Neural cell (in vitro differentiated cells): ENCODE measurements around the gene ACP6. TPM values are rescaled to one million over a fixed set of nuclear protein-coding genes. Genes with fewer than 3 reads are reported as not detected.
A peak's percentile ranks its signal among the peaks of the same experiment; 100 is the strongest.

Experiments used
- H2AFZ ChIP-seq: fragments of 200-600, 300-800 bp; sonication (generic), shearing (Covaris generic); 2 replicates; pipeline ENCODE4 v1.6.0; 2014; ENCODE audit warnings: low read depth, mild to moderate bottlenecking, antibody characterized with exemption, low read length, moderate library complexity
- H3F3A ChIP-seq: fragments of 200-600 bp; shearing (Covaris generic); 2 replicates; pipeline ENCODE4 v1.6.1; 2016; ENCODE audit warnings: mild to moderate bottlenecking, moderate library complexity, mixed read lengths, antibody characterized with exemption, low read length; ENCODE audit not compliant: insufficient read depth, poor library complexity, severe bottlenecking
- H3K27ac ChIP-seq: fragments of 200-600, 300-800 bp; sonication (generic), shearing (Covaris generic); 2 replicates; pipeline ENCODE4 v1.5.1; 2014; ENCODE audit warnings: mild to moderate bottlenecking, low read length, moderate library complexity
- H3K27me3 ChIP-seq: fragments of 300-800, 200-600 bp; sonication (generic), shearing (Covaris generic); 2 replicates; pipeline ENCODE4 v1.6.0; 2014; ENCODE audit warnings: mild to moderate bottlenecking, low read depth, low read length, moderate library complexity; ENCODE audit not compliant: insufficient read depth
- H3K36me3 ChIP-seq: fragments of 300-800, 200-600 bp; sonication (generic), shearing (Covaris generic); 2 replicates; pipeline ENCODE4 v1.5.1; 2014; ENCODE audit warnings: mild to moderate bottlenecking, antibody characterized with exemption, low read length, moderate library complexity; ENCODE audit not compliant: insufficient read depth
- H3K4me2 ChIP-seq: fragments of 300-800, 200-600 bp; sonication (generic), shearing (Covaris generic); 2 replicates; pipeline ENCODE4 v1.6.0; 2014; ENCODE audit warnings: mild to moderate bottlenecking, low read length
- H3K4me3 ChIP-seq: fragments of 300-800, 200-600 bp; sonication (generic), shearing (Covaris generic); 2 replicates; pipeline ENCODE4 v1.5.1; 2014; ENCODE audit warnings: mild to moderate bottlenecking, low read length, moderate library complexity
- H3K79me2 ChIP-seq: fragments of 200-600 bp; shearing (Covaris generic); replicated peaks from 2 replicates; pipeline ENCODE4 v1.6.0; 2014; ENCODE audit warnings: mild to moderate bottlenecking, low read length, moderate library complexity; ENCODE audit not compliant: insufficient read depth
- H3K9ac ChIP-seq: fragments of 300-800, 200-600 bp; sonication (generic), shearing (Covaris generic); 2 replicates; pipeline ENCODE4 v1.6.1; 2016; ENCODE audit warnings: mild to moderate bottlenecking, low read length, mixed read lengths
- H3K9me2 ChIP-seq: fragments of 200-600 bp; shearing (Covaris generic); 2 replicates; pipeline ENCODE4 v1.6.1; 2016; ENCODE audit warnings: mild to moderate bottlenecking, low read length, mixed read lengths; ENCODE audit not compliant: insufficient read depth
- H3K9me3 ChIP-seq: fragments of 200-600, 300-800 bp; sonication (generic), shearing (Covaris generic); 2 replicates; pipeline ENCODE4 v1.6.1; 2016; ENCODE audit warnings: mild to moderate bottlenecking, mixed run types, low read length, moderate library complexity, mixed read lengths
- H4K20me1 ChIP-seq: fragments of 200-600 bp; shearing (Covaris generic); 2 replicates; pipeline ENCODE4 v1.6.1; 2016; ENCODE audit warnings: mild to moderate bottlenecking, mixed run types; ENCODE audit not compliant: insufficient read depth
- EP300 ChIP-seq: fragments of 450-650 bp; conservative IDR thresholded peaks from 2 replicates; pipeline ENCODE4 v1.6.1; 2014; ENCODE audit warnings: antibody characterized with exemption, mild to moderate bottlenecking, moderate library complexity; ENCODE audit not compliant: poor library complexity, severe bottlenecking
- MXI1 ChIP-seq: fragments of 450-650 bp; conservative IDR thresholded peaks from 2 replicates; pipeline ENCODE4 v1.6.1; 2014; ENCODE audit warnings: antibody characterized with exemption, mild to moderate bottlenecking; ENCODE audit not compliant: poor library complexity, severe bottlenecking
- POLR2AphosphoS5 ChIP-seq: IDR thresholded peaks from 2 replicates; pipeline ENCODE4 v1.6.1; 2012
- RAD21 ChIP-seq: fragments of 450-650 bp; conservative IDR thresholded peaks from 2 replicates; pipeline ENCODE4 v1.6.1; 2014; ENCODE audit warnings: antibody characterized with exemption, mild to moderate bottlenecking, moderate library complexity
- SMC3 ChIP-seq: fragments of 450-650 bp; conservative IDR thresholded peaks from 2 replicates; pipeline ENCODE4 v1.6.1; 2014; ENCODE audit warnings: antibody characterized with exemption, mild to moderate bottlenecking, moderate library complexity; ENCODE audit not compliant: poor library complexity
- TAF1 ChIP-seq: IDR thresholded peaks from 2 replicates; pipeline ENCODE4 v1.6.1; 2012; ENCODE audit warnings: low read depth
- polyA plus RNA-seq: library from polyadenylated mRNA; depleted of rRNA; stranded (reverse); fragments of >200 nt; gene quantifications from 2 replicates; pipeline ENCODE4 v1.2.3, GENCODE V29; 2014
- TF ChIP-seq, protein P1 (sequence below): fragments of 450-650 bp; IDR thresholded peaks from 2 replicates; pipeline ENCODE4 v1.5.1; 2014; ENCODE audit warnings: antibody characterized with exemption, mild to moderate bottlenecking, moderate library complexity; ENCODE audit not compliant: poor library complexity, severe bottlenecking
- TF ChIP-seq, protein P2 (sequence below): IDR thresholded peaks from 2 replicates; pipeline ENCODE4 v1.6.1; 2012; ENCODE audit warnings: borderline replicate concordance

Gene ACP6
- polyA plus RNA-seq, 1 donor from 2014 or later: 2.9 TPM

DNA sequence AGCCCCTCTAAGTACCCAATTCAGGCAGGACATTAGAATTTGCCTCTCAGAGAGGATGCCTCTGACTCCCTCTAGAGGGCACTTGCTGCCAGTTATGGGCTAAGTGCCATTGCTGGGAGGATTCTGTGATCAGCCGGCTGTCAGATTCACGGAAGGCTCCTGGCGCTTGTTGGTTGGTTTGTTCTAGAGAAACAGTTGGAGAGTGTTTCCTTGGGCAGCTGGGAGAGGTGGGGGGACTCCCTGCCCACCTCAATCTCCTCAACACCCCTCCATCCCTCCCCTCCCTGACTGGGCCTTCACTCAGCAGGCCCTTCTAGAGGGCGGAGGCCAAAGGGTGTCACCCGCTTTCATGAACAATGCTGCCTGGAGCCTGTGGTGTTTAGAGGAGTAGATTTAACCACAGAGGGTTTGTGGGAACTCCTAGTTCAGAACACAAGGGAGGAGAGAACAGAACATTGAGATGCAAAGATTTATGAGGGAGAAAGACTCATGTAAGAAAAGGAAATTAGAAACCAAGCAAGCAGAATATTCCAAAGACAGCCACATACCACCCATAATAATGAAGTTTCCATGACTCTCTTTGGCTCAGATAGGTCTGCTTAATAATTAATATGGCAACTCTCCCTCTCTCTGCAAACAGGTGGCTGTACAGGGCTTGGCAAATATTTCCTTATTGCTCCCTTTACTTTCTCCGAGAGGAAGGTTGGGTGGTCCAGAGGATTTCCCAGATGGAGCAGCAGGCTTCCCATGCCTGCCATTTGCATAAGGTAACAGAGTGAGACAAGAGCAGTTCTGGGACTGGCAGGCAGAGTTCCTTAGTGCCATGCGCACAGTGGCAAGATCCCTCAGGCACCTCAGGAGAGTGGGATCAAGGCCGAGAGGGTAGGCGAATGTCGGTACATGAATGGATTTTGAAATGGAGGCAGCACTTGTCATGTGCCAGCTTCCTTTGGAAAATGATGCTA, 30.0 kb upstream of the ACP6 start:
- no peaks in the 10 kb centered on the region for H3K27me3 ChIP-seq
- TF ChIP-seq MXI1: no peak
- peak; percentile 49 for TF ChIP-seq SMC3
- peak; percentile 51 for TF ChIP-seq RAD21
- TF ChIP-seq, protein P1, sequence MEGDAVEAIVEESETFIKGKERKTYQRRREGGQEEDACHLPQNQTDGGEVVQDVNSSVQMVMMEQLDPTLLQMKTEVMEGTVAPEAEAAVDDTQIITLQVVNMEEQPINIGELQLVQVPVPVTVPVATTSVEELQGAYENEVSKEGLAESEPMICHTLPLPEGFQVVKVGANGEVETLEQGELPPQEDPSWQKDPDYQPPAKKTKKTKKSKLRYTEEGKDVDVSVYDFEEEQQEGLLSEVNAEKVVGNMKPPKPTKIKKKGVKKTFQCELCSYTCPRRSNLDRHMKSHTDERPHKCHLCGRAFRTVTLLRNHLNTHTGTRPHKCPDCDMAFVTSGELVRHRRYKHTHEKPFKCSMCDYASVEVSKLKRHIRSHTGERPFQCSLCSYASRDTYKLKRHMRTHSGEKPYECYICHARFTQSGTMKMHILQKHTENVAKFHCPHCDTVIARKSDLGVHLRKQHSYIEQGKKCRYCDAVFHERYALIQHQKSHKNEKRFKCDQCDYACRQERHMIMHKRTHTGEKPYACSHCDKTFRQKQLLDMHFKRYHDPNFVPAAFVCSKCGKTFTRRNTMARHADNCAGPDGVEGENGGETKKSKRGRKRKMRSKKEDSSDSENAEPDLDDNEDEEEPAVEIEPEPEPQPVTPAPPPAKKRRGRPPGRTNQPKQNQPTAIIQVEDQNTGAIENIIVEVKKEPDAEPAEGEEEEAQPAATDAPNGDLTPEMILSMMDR: peak; percentile 66

DNA sequence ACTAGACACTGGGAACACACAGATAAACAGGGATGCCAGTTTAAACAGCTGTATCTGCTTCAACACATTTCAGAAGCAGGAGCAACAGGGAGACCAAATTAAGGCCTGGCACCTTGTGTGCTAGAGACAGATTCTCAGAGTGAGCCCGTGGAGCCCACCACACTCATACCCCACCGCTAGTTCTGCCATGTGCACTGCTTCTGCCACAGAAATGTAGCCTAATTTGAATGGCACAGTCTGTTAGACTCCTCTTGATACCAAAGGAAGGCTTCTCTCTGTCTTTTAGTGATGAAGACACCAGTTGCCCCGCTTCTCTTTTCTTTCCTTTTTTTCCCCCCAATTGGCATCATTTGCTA, 29.3 kb upstream of the ACP6 start:
- H3K9ac ChIP-seq: no peak overlapping the region
- no peak overlapping the region for H3K27ac ChIP-seq
- H3K79me2 ChIP-seq: no peaks in the 10 kb centered on the region
- no peaks in the 10 kb centered on the region for H3K9me3 ChIP-seq
- no peak for TF ChIP-seq SMC3
- no peak for TF ChIP-seq RAD21
- TF ChIP-seq POLR2AphosphoS5: no peak
- TF ChIP-seq, protein P2, sequence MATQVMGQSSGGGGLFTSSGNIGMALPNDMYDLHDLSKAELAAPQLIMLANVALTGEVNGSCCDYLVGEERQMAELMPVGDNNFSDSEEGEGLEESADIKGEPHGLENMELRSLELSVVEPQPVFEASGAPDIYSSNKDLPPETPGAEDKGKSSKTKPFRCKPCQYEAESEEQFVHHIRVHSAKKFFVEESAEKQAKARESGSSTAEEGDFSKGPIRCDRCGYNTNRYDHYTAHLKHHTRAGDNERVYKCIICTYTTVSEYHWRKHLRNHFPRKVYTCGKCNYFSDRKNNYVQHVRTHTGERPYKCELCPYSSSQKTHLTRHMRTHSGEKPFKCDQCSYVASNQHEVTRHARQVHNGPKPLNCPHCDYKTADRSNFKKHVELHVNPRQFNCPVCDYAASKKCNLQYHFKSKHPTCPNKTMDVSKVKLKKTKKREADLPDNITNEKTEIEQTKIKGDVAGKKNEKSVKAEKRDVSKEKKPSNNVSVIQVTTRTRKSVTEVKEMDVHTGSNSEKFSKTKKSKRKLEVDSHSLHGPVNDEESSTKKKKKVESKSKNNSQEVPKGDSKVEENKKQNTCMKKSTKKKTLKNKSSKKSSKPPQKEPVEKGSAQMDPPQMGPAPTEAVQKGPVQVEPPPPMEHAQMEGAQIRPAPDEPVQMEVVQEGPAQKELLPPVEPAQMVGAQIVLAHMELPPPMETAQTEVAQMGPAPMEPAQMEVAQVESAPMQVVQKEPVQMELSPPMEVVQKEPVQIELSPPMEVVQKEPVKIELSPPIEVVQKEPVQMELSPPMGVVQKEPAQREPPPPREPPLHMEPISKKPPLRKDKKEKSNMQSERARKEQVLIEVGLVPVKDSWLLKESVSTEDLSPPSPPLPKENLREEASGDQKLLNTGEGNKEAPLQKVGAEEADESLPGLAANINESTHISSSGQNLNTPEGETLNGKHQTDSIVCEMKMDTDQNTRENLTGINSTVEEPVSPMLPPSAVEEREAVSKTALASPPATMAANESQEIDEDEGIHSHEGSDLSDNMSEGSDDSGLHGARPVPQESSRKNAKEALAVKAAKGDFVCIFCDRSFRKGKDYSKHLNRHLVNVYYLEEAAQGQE: no peak
- TF ChIP-seq EP300: no peak
- no peak for TF ChIP-seq MXI1
- TF ChIP-seq TAF1: no peak
- no peaks in the 10 kb centered on the region for H3K27me3 ChIP-seq
- no peaks in the 10 kb centered on the region for H3K9me2 ChIP-seq
- no peak overlapping the region for H2AFZ ChIP-seq
- H3K4me3 ChIP-seq: no peak overlapping the region
- no peaks in the 10 kb centered on the region for H4K20me1 ChIP-seq
- no peaks in the 10 kb centered on the region for H3K36me3 ChIP-seq
- no peaks in the 10 kb centered on the region for H3F3A ChIP-seq
- no peak overlapping the region for H3K4me2 ChIP-seq

More for the DNA sequence above, 30.0 kb upstream of the ACP6 start:
- Histone ChIP-seq H3K4me2 (no peak overlapping the region), H3K79me2 (no peaks in the 10 kb centered on the region), H3K9ac (no peak overlapping the region), H4K20me1 (no peaks in the 10 kb centered on the region), H3K9me3 (no peaks in the 10 kb centered on the region), H3K36me3 (no peaks in the 10 kb centered on the region), H3K27ac (no peak overlapping the region), H3F3A (no peaks in the 10 kb centered on the region), H2AFZ (no peak overlapping the region), H3K9me2 (no peaks in the 10 kb centered on the region), H3K4me3 (no peak overlapping the region)
